Left lung (tissue), 10 donors: Measurements from ENCODE around the gene MAN2A1. TPM values are rescaled to one million over a fixed set of nuclear protein-coding genes. Genes with fewer than 3 reads are reported as not detected.

Source experiments
- ATAC-seq: fragments of 200-7000 bp; cut with Tn5 transposase; one replicate; pipeline ENCODE4 v1.9.1; 2020; ENCODE audit warnings: moderate library complexity
- DNase-seq, 4 donors: peaks; one replicate each; pipeline ENCODE4 v3.0.0-alpha.2; 2013 to 2020
- H3K27ac ChIP-seq, 2 donors: fragments of 200-600 bp; sonication (generic) in 1 of 2; one replicate each; pipeline versions ENCODE4 v1.5.0 to v1.8.0; 2020 to 2021
- H3K27me3 ChIP-seq, 2 donors: fragments of 200-600 bp; sonication (generic) in 1 of 2; one replicate each; pipeline versions ENCODE4 v1.5.0 to v1.8.0; 2020 to 2021
- H3K36me3 ChIP-seq, 2 donors: fragments of 200-600 bp; sonication (generic) in 1 of 2; one replicate each; pipeline versions ENCODE4 v1.5.0 to v1.8.0; 2020 to 2021
- H3K4me1 ChIP-seq, 2 donors: fragments of 200-600 bp; one replicate each; pipeline ENCODE4 v1.8.0; 2021
- H3K4me3 ChIP-seq, 2 donors: fragments of 200-600 bp; sonication (generic) in 1 of 2; one replicate each; pipeline versions ENCODE4 v1.5.0 to v1.8.0; 2020 to 2021; ENCODE audit warnings: mild to moderate bottlenecking in 1 of 2
- H3K9me3 ChIP-seq, 2 donors: fragments of 200-600 bp; sonication (generic) in 1 of 2; one replicate each; pipeline versions ENCODE4 v1.5.0 to v1.8.0; 2020 to 2021
- intact Hi-C, 2 donors: fragments of 100-400 bp; cut with DNase I; formaldehyde crosslinking; loops; one replicate each; pipeline versions ENCODE4 v1.11.2 to v1.14.2; 2022
- polyA plus RNA-seq, 6 donors: library from polyadenylated mRNA; unstranded; fragments of 120-200 nt; gene quantifications; one replicate each; pipeline ENCODE4 v1.2.1, GENCODE V29; 2013; ENCODE audit not compliant: insufficient read length in 6 of 6
- total RNA-seq, 2 donors: library from RNA; stranded (reverse); fragmentation: NEBNext Ultra II Directional; extraction: Animal tissue kit (Norgen Biotek cat#: 25700); gene quantifications; one replicate each; pipeline ENCODE4 v1.2.1, GENCODE V29; 2021
- TF ChIP-seq, protein P1 (sequence below), 2 donors: fragments of 200-600 bp; sonication (generic) in 1 of 2; IDR thresholded peaks; one replicate each; pipeline versions ENCODE4 v1.5.0 to v1.8.0; 2021; ENCODE audit warnings: antibody characterized with exemption in 2 of 2
- donor health status: DM: no; HTN: yes; CAD: no.
- donor health status: DM: no; HTN: no; CAD: no.

Gene MAN2A1
- total and polyA plus RNA-seq, 8 donors, result 42.2 to 54.7 (median 47.9) TPM

DNA sequence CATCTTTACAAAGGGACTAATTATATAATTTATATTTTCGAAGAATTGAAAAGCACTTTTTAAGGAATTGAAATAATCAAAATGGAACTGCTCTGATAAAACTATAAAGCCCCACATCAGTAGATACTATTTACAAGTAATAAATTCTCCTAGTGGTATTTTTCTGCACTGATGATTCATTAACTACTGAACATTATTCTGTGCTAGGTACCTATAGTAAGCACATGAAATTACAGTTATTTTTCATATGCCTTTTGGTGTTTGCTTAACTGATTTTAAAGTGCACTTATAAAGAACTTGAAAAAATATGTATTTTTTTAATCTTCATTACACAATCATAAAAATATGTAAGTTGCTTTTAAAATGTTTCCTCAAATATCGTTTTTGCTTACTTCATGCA, 123.0 kb downstream of the MAN2A1 start:
- ATAC-seq (peak; percentile 60), DNase-seq (no peak)
- Histone ChIP-seq H3K27ac (no peak overlapping the region), H3K36me3 (peaks cover 0 to 17% of the 10 kb centered on the region in 2 donors), H3K27me3 (no peaks in the 10 kb centered on the region), H3K9me3 (peaks cover 0 to 3% of the 10 kb centered on the region in 2 donors), H3K4me3 (no peak overlapping the region), H3K4me1 (no peaks in the 10 kb centered on the region)
- TF ChIP-seq, protein P1, sequence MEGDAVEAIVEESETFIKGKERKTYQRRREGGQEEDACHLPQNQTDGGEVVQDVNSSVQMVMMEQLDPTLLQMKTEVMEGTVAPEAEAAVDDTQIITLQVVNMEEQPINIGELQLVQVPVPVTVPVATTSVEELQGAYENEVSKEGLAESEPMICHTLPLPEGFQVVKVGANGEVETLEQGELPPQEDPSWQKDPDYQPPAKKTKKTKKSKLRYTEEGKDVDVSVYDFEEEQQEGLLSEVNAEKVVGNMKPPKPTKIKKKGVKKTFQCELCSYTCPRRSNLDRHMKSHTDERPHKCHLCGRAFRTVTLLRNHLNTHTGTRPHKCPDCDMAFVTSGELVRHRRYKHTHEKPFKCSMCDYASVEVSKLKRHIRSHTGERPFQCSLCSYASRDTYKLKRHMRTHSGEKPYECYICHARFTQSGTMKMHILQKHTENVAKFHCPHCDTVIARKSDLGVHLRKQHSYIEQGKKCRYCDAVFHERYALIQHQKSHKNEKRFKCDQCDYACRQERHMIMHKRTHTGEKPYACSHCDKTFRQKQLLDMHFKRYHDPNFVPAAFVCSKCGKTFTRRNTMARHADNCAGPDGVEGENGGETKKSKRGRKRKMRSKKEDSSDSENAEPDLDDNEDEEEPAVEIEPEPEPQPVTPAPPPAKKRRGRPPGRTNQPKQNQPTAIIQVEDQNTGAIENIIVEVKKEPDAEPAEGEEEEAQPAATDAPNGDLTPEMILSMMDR (IDR thresholded peaks at IDR 0.05), result no peak
- intact Hi-C loops, result no loop called here

- H3K27ac ChIP-seq, result no peak overlapping the region
- H3K4me3 ChIP-seq, result no peak overlapping the region
- no peaks in the 10 kb centered on the region for H3K4me1 ChIP-seq
- H3K27me3 ChIP-seq, result no peaks in the 10 kb centered on the region
- H3K9me3 ChIP-seq, result no peaks in the 10 kb centered on the region
- intact Hi-C loops, result no loop called here
- TF ChIP-seq, protein P1 (IDR thresholded peaks at IDR 0.05), result no peak
- no peak for DNase-seq
- peaks cover 0 to 40% of the 10 kb centered on the region in 2 donors for H3K36me3 ChIP-seq
- no peak for ATAC-seq
Observed at GRCh38 chr5:109816732-109817131, 127.0 kb downstream of the MAN2A1 start.

- intact Hi-C loops, result no loop called here
- Histone ChIP-seq H3K4me1 (no peaks in the 10 kb centered on the region), H3K4me3 (no peak overlapping the region), H3K9me3 (no peaks in the 10 kb centered on the region), H3K36me3 (peaks cover 0 to 54% of the 10 kb centered on the region in 2 donors), H3K27ac (no peak overlapping the region), H3K27me3 (no peaks in the 10 kb centered on the region)
- ATAC-seq, result no peak
- no peak for DNase-seq
- TF ChIP-seq, protein P1 (IDR thresholded peaks at IDR 0.05), result no peak
Observed at GRCh38 chr5:109819878-109820277, 130.2 kb downstream of the MAN2A1 start.

DNA sequence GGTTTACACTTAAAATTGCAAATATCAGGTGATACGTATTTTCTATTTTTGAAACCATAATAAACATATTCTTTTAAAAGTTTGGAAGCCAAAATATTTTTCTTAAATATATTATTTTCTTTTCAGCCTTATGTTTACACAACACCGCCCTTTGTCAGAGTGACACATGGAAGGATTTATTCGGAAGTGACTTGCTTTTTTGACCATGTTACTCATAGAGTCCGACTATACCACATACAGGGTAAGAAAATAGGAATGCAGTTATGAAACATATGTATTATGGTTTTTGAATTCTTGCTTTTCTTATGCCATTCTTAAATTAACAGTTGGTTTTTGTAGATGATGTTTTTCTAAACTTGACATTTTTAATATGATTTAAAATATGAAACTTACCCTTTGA, 133.9 kb downstream of the MAN2A1 start:
- TF ChIP-seq, protein P1 (IDR thresholded peaks at IDR 0.05), result no peak
- intact Hi-C loops, result no loop called here

DNA sequence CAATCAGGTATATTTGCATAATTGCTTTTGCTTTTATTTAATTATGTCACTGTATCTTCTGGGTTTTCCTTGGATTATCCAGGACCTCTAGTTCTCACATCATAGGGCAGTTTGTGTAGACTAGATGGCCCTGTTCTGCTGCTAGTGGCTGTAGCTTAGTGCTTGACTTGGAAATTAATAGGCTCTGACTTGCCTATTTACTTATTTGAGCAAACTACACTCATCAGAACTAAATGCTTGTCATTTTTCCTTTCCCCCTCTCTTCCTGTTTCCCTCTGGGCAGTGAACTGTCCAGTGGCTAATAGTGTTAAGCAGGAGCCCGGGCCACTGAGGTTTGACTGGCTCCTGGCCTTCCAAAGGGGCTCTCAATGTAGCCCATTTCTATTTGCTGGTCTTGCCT, 135.7 kb downstream of the MAN2A1 start:
- H3K36me3 ChIP-seq, result peaks cover 0 to 55% of the 10 kb centered on the region in 2 donors
- no peak for ATAC-seq
- intact Hi-C loops, result no loop called here

More for the DNA sequence above, 133.9 kb downstream of the MAN2A1 start:
- H3K4me3 ChIP-seq, result no peak overlapping the region
- peaks cover 0 to 66% of the 10 kb centered on the region in 2 donors for H3K36me3 ChIP-seq
- H3K4me1 ChIP-seq, result no peaks in the 10 kb centered on the region
- DNase-seq (no peak), ATAC-seq (no peak)
- H3K9me3 ChIP-seq, result no peaks in the 10 kb centered on the region
- no peak overlapping the region for H3K27ac ChIP-seq
- H3K27me3 ChIP-seq, result no peaks in the 10 kb centered on the region

More for the DNA sequence above, 135.7 kb downstream of the MAN2A1 start:
- no peaks in the 10 kb centered on the region for H3K4me1 ChIP-seq
- TF ChIP-seq, protein P1 (IDR thresholded peaks at IDR 0.05), result no peak
- no peak overlapping the region for H3K27ac ChIP-seq
- no peak for DNase-seq
- H3K9me3 ChIP-seq, result no peaks in the 10 kb centered on the region
- no peak overlapping the region for H3K4me3 ChIP-seq
- H3K27me3 ChIP-seq, result no peaks in the 10 kb centered on the region
